NCI-H1092 treated with DMSO at 0.1 percent for 48 hours (cell line): ENCODE measurements around the gene MRPL20.
"Not testable (repeated sequence)": the region's sequence is repeated elsewhere in the genome, so short reads cannot be mapped to it uniquely, and the experiment has no call there.

Source experiments
- DNase-seq: peaks from one replicate; lab custom pipeline; 2025; lab: John Stamatoyannopoulos, UW

The MRPL20 gene

GRCh38 chr1:1425753-1426495, 18.8 kb upstream of the MRPL20 start:
- DNase-seq, result no peak

GRCh38 chr1:1425426-1425752, 18.3 kb upstream of the MRPL20 start:
- no peak for DNase-seq

- no peak for DNase-seq
Measured at GRCh38 chr1:1424707-1425106, 17.6 kb upstream of the MRPL20 start.

GRCh38 chr1:1423245-1423597, 16.1 kb upstream of the MRPL20 start:
- DNase-seq, result no peak

GRCh38 chr1:1422465-1423244, 15.6 kb upstream of the MRPL20 start:
- no peak for DNase-seq

- DNase-seq, result no peak
Measured at GRCh38 chr1:1421907-1422464, 14.9 kb upstream of the MRPL20 start.

GRCh38 chr1:1421147-1421906, 14.2 kb upstream of the MRPL20 start, which contains the start of gene ANKRD65:
ANKRD65 (minus strand) TSS chr1:1421276; CDS start chr1:1421005, 271 bp downstream.
- peak; percentile 15 for DNase-seq

GRCh38 chr1:1420654-1421141, 13.6 kb upstream of the MRPL20 start:
- no peak for DNase-seq

- no peak for DNase-seq
Measured at GRCh38 chr1:1419813-1420653, 12.9 kb upstream of the MRPL20 start.

GRCh38 chr1:1419363-1419812, 12.3 kb upstream of the MRPL20 start:
- no peak for DNase-seq

GRCh38 chr1:1418464-1419362, 11.6 kb upstream of the MRPL20 start:
- no peak for DNase-seq

- DNase-seq, result not testable (repeated sequence)
Measured at GRCh38 chr1:1417825-1418463, 10.9 kb upstream of the MRPL20 start.

- not testable (repeated sequence) for DNase-seq
Measured at GRCh38 chr1:1417396-1417795, 10.3 kb upstream of the MRPL20 start.

- DNase-seq, result no peak
Measured at GRCh38 chr1:1415751-1416150, 8.7 kb upstream of the MRPL20 start.

- DNase-seq, result not testable (repeated sequence)
Measured at GRCh38 chr1:1412311-1412902, 5.3 kb upstream of the MRPL20 start.

GRCh38 chr1:1411626-1412025, 4.5 kb upstream of the MRPL20 start:
- no peak for DNase-seq

GRCh38 chr1:1410238-1410637, 3.1 kb upstream of the MRPL20 start:
- not testable (repeated sequence) for DNase-seq

GRCh38 chr1:1407636-1408318, 684 bp upstream of the MRPL20 start:
- no peak for DNase-seq
